Activated CD8-positive, alpha-beta T cell treated with anti-CD3 and anti-CD28 coated beads for 36 hours (primary cell): ENCODE measurements around the gene ZNF148. TPM values are rescaled to one million over a fixed set of nuclear protein-coding genes. Genes with fewer than 3 reads are reported as not detected.

Experiments
- ATAC-seq: fragments of 200-7000 bp; cut with Tn5 transposase; one replicate; pipeline ENCODE4 v1.10.0; 2021; ENCODE audit warnings: mild to moderate bottlenecking, moderate library complexity
- CTCF ChIA-PET: fragments of 350-600 bp; sonication (Branson Sonifier 250); formaldehyde crosslinking; loops from one replicate; lab custom pipeline; 2021; ENCODE audit warnings: antibody characterized with exemption; lab: Charles Lee
- POLR2A ChIA-PET: fragments of 350-600 bp; sonication (Branson Sonifier 250); formaldehyde crosslinking; loops from one replicate; lab custom pipeline; 2021; ENCODE audit warnings: antibody characterized with exemption; lab: Charles Lee
- DNase-seq: peaks from one replicate; pipeline ENCODE4 v3.0.0-alpha.2; 2020
- H3K27ac Mint-ChIP-seq: one replicate; pipeline ENCODE4 v1.8.0; 2021; ENCODE audit warnings: mild to moderate bottlenecking, mixed read lengths
- H3K27me3 Mint-ChIP-seq: one replicate; pipeline ENCODE4 v1.8.0; 2021; ENCODE audit warnings: mixed read lengths
- H3K36me3 Mint-ChIP-seq: one replicate; pipeline ENCODE4 v1.8.0; 2021; ENCODE audit warnings: low read depth, mixed read lengths
- H3K4me1 Mint-ChIP-seq: one replicate; pipeline ENCODE4 v1.8.0; 2021; ENCODE audit warnings: low read depth, mixed read lengths
- H3K4me3 Mint-ChIP-seq: one replicate; pipeline ENCODE4 v1.8.0; 2021; ENCODE audit warnings: mild to moderate bottlenecking, moderate library complexity, mixed read lengths
- H3K9me3 Mint-ChIP-seq: one replicate; pipeline ENCODE4 v1.8.0; 2021; ENCODE audit warnings: mixed read lengths
- intact Hi-C: fragments of 100-400 bp; cut with micrococcal nuclease; formaldehyde crosslinking; loops from one replicate; pipeline ENCODE4 v1.10.0; 2022
- total RNA-seq, 2 experiments: library from RNA; stranded (reverse); gene quantifications; one replicate each; pipeline ENCODE4 v1.2.3, GENCODE V29; 2021
- TF ChIP-seq, protein P1 (sequence below): fragments of 200-600 bp; IDR thresholded peaks from one replicate; pipeline ENCODE4 v1.8.0; 2022; ENCODE audit warnings: antibody characterized with exemption, mild to moderate bottlenecking

Gene ZNF148
- total RNA-seq, 2 experiments from 2014 or later, result 36.3 to 36.9 TPM

DNA sequence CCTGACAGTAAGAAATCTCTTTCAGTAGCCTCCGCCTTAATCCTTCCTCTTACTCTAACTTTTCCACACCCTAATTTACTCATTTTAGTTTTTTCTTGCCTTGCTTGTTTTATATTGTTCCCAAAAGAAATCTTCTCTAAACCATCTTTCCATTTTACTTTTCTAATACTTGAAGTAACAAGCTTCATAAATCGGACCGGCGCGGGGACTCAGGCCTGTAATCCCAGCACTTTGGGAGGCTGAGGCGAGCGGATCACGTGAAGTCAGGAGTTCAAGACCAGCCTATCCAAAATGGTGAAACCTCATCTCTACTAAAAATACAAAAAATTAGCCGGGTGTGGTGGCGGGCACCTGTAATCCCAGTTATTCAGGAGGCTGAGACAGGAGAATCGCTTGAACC, 17.3 kb downstream of the ZNF148 start:
- Mint-ChIP-seq H3K36me3 (peaks cover 13% of the 10 kb centered on the region), H3K9me3 (no peaks in the 10 kb centered on the region), H3K27me3 (no peaks in the 10 kb centered on the region), H3K27ac (peak overlapping the region; percentile 95), H3K4me3 (peak overlapping the region; percentile 78), H3K4me1 (peaks cover 57% of the 10 kb centered on the region)
- DNase-seq, result no peak
- TF ChIP-seq, protein P1, sequence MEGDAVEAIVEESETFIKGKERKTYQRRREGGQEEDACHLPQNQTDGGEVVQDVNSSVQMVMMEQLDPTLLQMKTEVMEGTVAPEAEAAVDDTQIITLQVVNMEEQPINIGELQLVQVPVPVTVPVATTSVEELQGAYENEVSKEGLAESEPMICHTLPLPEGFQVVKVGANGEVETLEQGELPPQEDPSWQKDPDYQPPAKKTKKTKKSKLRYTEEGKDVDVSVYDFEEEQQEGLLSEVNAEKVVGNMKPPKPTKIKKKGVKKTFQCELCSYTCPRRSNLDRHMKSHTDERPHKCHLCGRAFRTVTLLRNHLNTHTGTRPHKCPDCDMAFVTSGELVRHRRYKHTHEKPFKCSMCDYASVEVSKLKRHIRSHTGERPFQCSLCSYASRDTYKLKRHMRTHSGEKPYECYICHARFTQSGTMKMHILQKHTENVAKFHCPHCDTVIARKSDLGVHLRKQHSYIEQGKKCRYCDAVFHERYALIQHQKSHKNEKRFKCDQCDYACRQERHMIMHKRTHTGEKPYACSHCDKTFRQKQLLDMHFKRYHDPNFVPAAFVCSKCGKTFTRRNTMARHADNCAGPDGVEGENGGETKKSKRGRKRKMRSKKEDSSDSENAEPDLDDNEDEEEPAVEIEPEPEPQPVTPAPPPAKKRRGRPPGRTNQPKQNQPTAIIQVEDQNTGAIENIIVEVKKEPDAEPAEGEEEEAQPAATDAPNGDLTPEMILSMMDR, result no peak
- ATAC-seq, result no peak
- intact Hi-C loops, result loop anchor here (10.0 kb wide), 1 partner anchor 303 kb away; the partner anchor contains the start of gene HEG1
- POLR2A ChIA-PET, result interaction anchor here (1.3 to 2.4 kb wide), 3 partner anchors 9 to 24 kb away, joined by 4 to 12 read pairs (median 8); partner anchors contain the start of gene ZNF148
- CTCF ChIA-PET, result interaction anchor here (1.5 kb wide), 1 partner anchor 9 kb away, joined by 3 read pairs; no protein-coding TSS in a partner anchor

- CTCF ChIA-PET, result interaction anchor here (0.9 to 1.5 kb wide), 3 partner anchors 9 to 22 kb away, joined by 3 read pairs; no protein-coding TSS in a partner anchor
- ATAC-seq (peak; percentile 95), DNase-seq (peak; percentile 74)
- Mint-ChIP-seq H3K36me3 (peaks cover 9% of the 10 kb centered on the region), H3K9me3 (no peaks in the 10 kb centered on the region), H3K27me3 (no peaks in the 10 kb centered on the region), H3K4me1 (peaks cover 58% of the 10 kb centered on the region), H3K27ac (peak overlapping the region; percentile 95), H3K4me3 (peak overlapping the region; percentile 78)
- POLR2A ChIA-PET, result interaction anchor here (0.7 to 2.4 kb wide), 6 partner anchors 10 to 46 kb away, joined by 3 to 12 read pairs (median 4); partner anchors contain the start of gene ZNF148
- intact Hi-C loops, result loop anchor here (10.0 kb wide), 1 partner anchor 302 kb away; the partner anchor contains the start of gene HEG1
- TF ChIP-seq, protein P1, result no peak
Observed at GRCh38 chr3:125357032-125357658, 18.0 kb downstream of the ZNF148 start.

GRCh38 chr3:125356140-125357026, 18.7 kb downstream of the ZNF148 start:
- no peak for DNase-seq
- H3K27ac Mint-ChIP-seq, result peak overlapping the region; percentile 95

DNA sequence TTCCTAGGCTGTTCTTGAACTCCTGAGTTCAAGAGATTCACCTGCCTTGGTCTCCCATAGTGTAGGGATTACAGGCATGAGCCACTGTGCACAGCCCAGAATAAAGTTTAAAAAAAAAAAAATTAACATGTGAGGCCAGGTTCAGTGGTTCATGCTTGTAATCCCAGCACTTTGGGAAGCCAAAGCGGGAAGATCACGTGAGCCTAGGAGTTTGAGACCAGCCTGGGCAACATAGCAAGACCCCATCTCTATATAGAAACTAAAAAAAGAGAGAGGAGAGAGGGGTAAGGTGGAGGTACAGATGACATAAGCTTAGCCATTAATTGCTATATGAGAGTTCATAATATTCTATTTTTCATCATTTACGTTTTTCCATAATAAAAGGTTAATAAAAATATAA, 21.5 kb downstream of the ZNF148 start:
- POLR2A ChIA-PET, result no interaction called here
- TF ChIP-seq, protein P1, result no peak
- CTCF ChIA-PET, result no interaction called here
- Mint-ChIP-seq H3K36me3 (peaks cover 26% of the 10 kb centered on the region), H3K4me3 (no peak overlapping the region), H3K27ac (no peak overlapping the region), H3K9me3 (peaks cover 1% of the 10 kb centered on the region), H3K4me1 (peaks cover 63% of the 10 kb centered on the region), H3K27me3 (no peaks in the 10 kb centered on the region)
- intact Hi-C loops, result loop anchor here (10.0 kb wide), 1 partner anchor 299 kb away; the partner anchor contains the start of gene HEG1
- ATAC-seq (no peak), DNase-seq (no peak)

More at GRCh38 chr3:125356140-125357026, 18.7 kb downstream of the ZNF148 start:
- H3K27me3 Mint-ChIP-seq, result no peaks in the 10 kb centered on the region
- no peak for ATAC-seq
- H3K36me3 Mint-ChIP-seq, result peaks cover 10% of the 10 kb centered on the region
- H3K4me3 Mint-ChIP-seq, result peak overlapping the region; percentile 78
- ChIA-PET CTCF (interaction anchor here (0.9 to 1.5 kb wide), 3 partner anchors 8 to 23 kb away, joined by 3 read pairs; no protein-coding TSS in a partner anchor), POLR2A (interaction anchor here (0.7 to 2.4 kb wide), 4 partner anchors 11 to 46 kb away, joined by 3 to 12 read pairs (median 4); no protein-coding TSS in a partner anchor)
- TF ChIP-seq, protein P1, result no peak
- intact Hi-C loops, result loop anchor here (10.0 kb wide), 1 partner anchor 302 kb away; the partner anchor contains the start of gene HEG1
- H3K9me3 Mint-ChIP-seq, result no peaks in the 10 kb centered on the region
- peaks cover 61% of the 10 kb centered on the region for H3K4me1 Mint-ChIP-seq
